ENCODE measurements around the gene ITPR1. TPM values are rescaled to one million over a fixed set of nuclear protein-coding genes. Genes with fewer than 3 reads are reported as not detected.
A peak's percentile ranks its signal among the peaks of the same experiment; 100 is the strongest.

Gene ITPR1
- total RNA-seq, 1 experiment from 2014 or later = 7.5 TPM

- ChIA-PET POLR2A (interaction anchor here (1.2 kb wide), 1 partner anchor 260 kb away, joined by 4 read pairs; no protein-coding TSS in a partner anchor), CTCF (interaction anchor here (0.5 to 5.1 kb wide), 6 partner anchors 16 to 324 kb away, joined by 4 to 60 read pairs (median 17); partner anchors contain the start of gene BHLHE40)
- no peak for TF ChIP-seq CTCF (IDR thresholded peaks at IDR 0.05; ENCODE audit: unreplicated experiment)
- H3K4me3 Mint-ChIP-seq (ENCODE audit: unreplicated experiment) = no peak overlapping the region
- intact Hi-C loops (cut with micrococcal nuclease) = no loop called here
- DNase-seq (ENCODE audit: unreplicated experiment) = no peak
- H3K27me3 Mint-ChIP-seq (ENCODE audit: insufficient read depth, unreplicated experiment) = no peaks in the 10 kb centered on the region
- peaks cover 9% of the 10 kb centered on the region for H3K4me1 Mint-ChIP-seq (ENCODE audit: insufficient read depth, unreplicated experiment)
- no peak overlapping the region for H3K27ac Mint-ChIP-seq (ENCODE audit: low read depth, unreplicated experiment)
- BruUV-seq (replicated peaks) = no TSS peak
- H3K36me3 Mint-ChIP-seq (ENCODE audit: insufficient read depth, unreplicated experiment) = no peaks in the 10 kb centered on the region
- no peaks in the 10 kb centered on the region for H3K9me3 Mint-ChIP-seq (ENCODE audit: unreplicated experiment)
Measured at GRCh38 chr3:4719046-4719501, 225.9 kb downstream of the ITPR1 start.

GRCh38 chr3:4720316-4721075 lies 227.3 kb downstream of the ITPR1 start:
- H3K27me3 Mint-ChIP-seq (ENCODE audit: insufficient read depth, unreplicated experiment) = no peaks in the 10 kb centered on the region
- H3K4me1 Mint-ChIP-seq (ENCODE audit: insufficient read depth, unreplicated experiment) = peaks cover 9% of the 10 kb centered on the region
- H3K27ac Mint-ChIP-seq (ENCODE audit: low read depth, unreplicated experiment) = no peak overlapping the region
- CTCF ChIA-PET = interaction anchor here (0.6 to 5.1 kb wide), 38 partner anchors 9 to 410 kb away, joined by 3 to 60 read pairs (median 4); partner anchors contain the start of gene BHLHE40
- peak; percentile 84 for DNase-seq (ENCODE audit: unreplicated experiment)
- POLR2A ChIA-PET = interaction anchor here (0.8 to 2.0 kb wide), 14 partner anchors 9 to 472 kb away, joined by 3 to 10 read pairs (median 5); partner anchors contain the start of gene BHLHE40
- BruUV-seq (replicated peaks) = no TSS peak
- H3K36me3 Mint-ChIP-seq (ENCODE audit: insufficient read depth, unreplicated experiment) = no peaks in the 10 kb centered on the region
- intact Hi-C loops (cut with micrococcal nuclease) = loop anchor here (5.0 kb wide), 1 partner anchor 107 kb away; no protein-coding TSS in a partner anchor
- H3K9me3 Mint-ChIP-seq (ENCODE audit: unreplicated experiment) = no peaks in the 10 kb centered on the region
- peak; percentile 27 for TF ChIP-seq CTCF (IDR thresholded peaks at IDR 0.05; ENCODE audit: unreplicated experiment)
- no peak overlapping the region for H3K4me3 Mint-ChIP-seq (ENCODE audit: unreplicated experiment)

- ChIA-PET CTCF (interaction anchor here (0.6 to 5.1 kb wide), 31 partner anchors 10 to 533 kb away, joined by 3 to 60 read pairs (median 4); partner anchors contain the start of gene BHLHE40), POLR2A (interaction anchor here (0.6 to 2.0 kb wide), 14 partner anchors 10 to 471 kb away, joined by 3 to 10 read pairs (median 4); partner anchors contain the start of gene BHLHE40)
- no peaks in the 10 kb centered on the region for H3K9me3 Mint-ChIP-seq (ENCODE audit: unreplicated experiment)
- no TSS peak for BruUV-seq (replicated peaks)
- peaks cover 12% of the 10 kb centered on the region for H3K4me1 Mint-ChIP-seq (ENCODE audit: insufficient read depth, unreplicated experiment)
- no peak for TF ChIP-seq CTCF (IDR thresholded peaks at IDR 0.05; ENCODE audit: unreplicated experiment)
- DNase-seq (ENCODE audit: unreplicated experiment) = no peak
- no peaks in the 10 kb centered on the region for H3K36me3 Mint-ChIP-seq (ENCODE audit: insufficient read depth, unreplicated experiment)
- H3K27me3 Mint-ChIP-seq (ENCODE audit: insufficient read depth, unreplicated experiment) = no peaks in the 10 kb centered on the region
- H3K27ac Mint-ChIP-seq (ENCODE audit: low read depth, unreplicated experiment) = no peak overlapping the region
- intact Hi-C loops (cut with micrococcal nuclease) = loop anchor here (5.0 kb wide), 1 partner anchor 106 kb away; no protein-coding TSS in a partner anchor
- H3K4me3 Mint-ChIP-seq (ENCODE audit: unreplicated experiment) = no peak overlapping the region
Measured at GRCh38 chr3:4721511-4721911, 228.4 kb downstream of the ITPR1 start.

- ChIA-PET CTCF (interaction anchor here (0.6 to 4.3 kb wide), 11 partner anchors 8 to 329 kb away, joined by 3 to 27 read pairs (median 5); partner anchors contain the start of gene BHLHE40), POLR2A (interaction anchor here (1.1 to 1.4 kb wide), 3 partner anchors 37 to 304 kb away, joined by 3 to 6 read pairs (median 3); partner anchors contain the start of gene BHLHE40)
- Mint-ChIP-seq H3K4me1 (ENCODE audit: insufficient read depth, unreplicated experiment) (peaks cover 18% of the 10 kb centered on the region), H3K27ac (ENCODE audit: low read depth, unreplicated experiment) (no peak overlapping the region), H3K36me3 (ENCODE audit: insufficient read depth, unreplicated experiment) (no peaks in the 10 kb centered on the region), H3K27me3 (ENCODE audit: insufficient read depth, unreplicated experiment) (no peaks in the 10 kb centered on the region), H3K9me3 (ENCODE audit: unreplicated experiment) (no peaks in the 10 kb centered on the region), H3K4me3 (ENCODE audit: unreplicated experiment) (no peak overlapping the region)
- intact Hi-C loops (cut with micrococcal nuclease) = loop anchor here (1.0 to 5.0 kb wide), 5 partner anchors 105 to 336 kb away; no protein-coding TSS in a partner anchor
- peak; percentile 87 for DNase-seq (ENCODE audit: unreplicated experiment)
- BruUV-seq (replicated peaks) = no TSS peak
- peak; percentile 59 for TF ChIP-seq CTCF (IDR thresholded peaks at IDR 0.05; ENCODE audit: unreplicated experiment)
Measured at GRCh38 chr3:4722103-4722502, 229.0 kb downstream of the ITPR1 start.
